Glomerular visceral epithelial cell (primary cell): ENCODE measurements around the gene CYP26A1.

ENCODE experiments used
- DNase-seq: peaks from one replicate; pipeline ENCODE4 v3.0.0-alpha.2; 2016; ENCODE audit errors: extremely low spot score

The CYP26A1 gene

GRCh38 chr10:93123766-93124165 lies 50.1 kb downstream of the CYP26A1 start:
- no peak for DNase-seq

DNA sequence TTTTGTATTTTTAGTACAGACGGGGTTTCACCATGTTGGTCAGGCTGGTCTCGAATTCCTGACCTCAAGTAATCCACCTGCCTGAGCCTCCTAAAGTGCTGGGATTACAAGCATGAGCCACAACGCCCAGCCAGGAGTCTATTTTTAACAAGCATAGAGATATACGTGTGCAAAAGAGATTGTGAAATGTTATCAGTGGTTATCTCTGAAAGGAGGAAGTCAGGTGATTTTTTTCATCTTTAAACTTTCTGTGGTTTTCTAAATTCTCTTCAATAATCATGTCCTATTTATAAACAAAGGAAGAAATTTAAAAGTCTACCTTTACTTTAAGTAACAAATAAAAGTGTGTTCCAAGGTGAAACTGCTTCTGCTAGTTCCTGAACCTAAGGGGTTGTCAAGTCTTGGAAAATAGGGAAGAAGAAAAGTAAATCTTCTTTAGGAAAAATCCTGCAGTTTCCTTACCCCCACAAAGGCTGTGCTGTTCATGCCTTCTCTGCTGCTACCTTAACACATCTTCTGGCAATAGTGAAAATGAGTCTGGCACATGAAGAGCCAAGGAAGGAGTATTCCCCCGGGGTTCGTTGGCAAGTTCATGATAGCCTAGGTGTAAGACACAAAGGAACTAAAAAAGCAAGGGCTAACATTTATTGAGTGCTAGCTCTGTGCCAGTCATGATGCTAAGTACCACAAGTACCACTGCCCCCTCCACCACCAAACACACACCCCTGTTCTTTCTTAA lies 51.1 kb downstream of the CYP26A1 start:
- DNase-seq, result no peak

DNA sequence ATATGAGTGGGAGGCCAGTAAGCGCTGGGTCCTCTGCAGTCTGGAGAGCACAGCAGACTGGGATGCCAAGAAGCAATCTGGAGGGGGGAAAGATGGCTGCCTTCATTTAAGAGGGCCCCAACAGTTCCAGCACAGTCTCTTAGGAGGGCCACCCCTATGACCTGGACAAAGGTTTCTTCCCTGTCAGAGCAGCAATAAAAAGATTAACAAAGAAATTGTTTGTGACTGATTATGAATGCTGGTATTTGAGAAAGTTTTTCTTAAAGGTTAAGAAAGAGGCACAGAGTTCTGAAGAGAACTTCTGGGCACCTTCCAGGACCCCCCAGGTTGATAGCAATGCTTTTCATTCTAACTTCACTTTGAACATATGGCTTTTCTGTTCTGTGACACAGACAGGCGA lies 52.3 kb downstream of the CYP26A1 start:
- DNase-seq, result no peak

GRCh38 chr10:93126483-93127052 lies 52.9 kb downstream of the CYP26A1 start:
- DNase-seq, result no peak
